Hematopoietic multipotent progenitor cell treated with erythropoietin and hydrocortisone succinate and interleukin-3 and kit ligand, for 4 days (in vitro differentiated cells): ENCODE measurements around the gene GALNT9.

Experiments used
- DNase-seq: peaks from one replicate; pipeline ENCODE4 v3.0.0-alpha.2; 2015

The GALNT9 gene

GRCh38 chr12:132343294-132344004 is 14.1 kb upstream of the GALNT9 start:
- DNase-seq, result no peak

- DNase-seq, result peak; percentile 50
Observed at GRCh38 chr12:132342251-132343227, 13.2 kb upstream of the GALNT9 start.

GRCh38 chr12:132341318-132342050 is 12.1 kb upstream of the GALNT9 start:
- no peak for DNase-seq

- no peak for DNase-seq
Observed at GRCh38 chr12:132340266-132341035, 11.1 kb upstream of the GALNT9 start.

- DNase-seq, result no peak
Observed at GRCh38 chr12:132339856-132340255, 10.5 kb upstream of the GALNT9 start.

- DNase-seq, result no peak
Observed at GRCh38 chr12:132338781-132339180, 9.4 kb upstream of the GALNT9 start.

- no peak for DNase-seq
Observed at GRCh38 chr12:132338311-132338710, 8.9 kb upstream of the GALNT9 start.

- DNase-seq, result no peak
Observed at GRCh38 chr12:132337557-132337956, 8.2 kb upstream of the GALNT9 start.

GRCh38 chr12:132336451-132337413 is 7.3 kb upstream of the GALNT9 start:
- DNase-seq, result no peak

- DNase-seq, result no peak
Observed at GRCh38 chr12:132335179-132335756, 5.9 kb upstream of the GALNT9 start.

- DNase-seq, result no peak
Observed at GRCh38 chr12:132333766-132334165, 4.4 kb upstream of the GALNT9 start.

GRCh38 chr12:132333273-132333672 is 3.9 kb upstream of the GALNT9 start:
- no peak for DNase-seq

GRCh38 chr12:132330549-132330881 is 1.1 kb upstream of the GALNT9 start:
- no peak for DNase-seq

GRCh38 chr12:132329720-132330548 is 545 bp upstream of the GALNT9 start:
- DNase-seq, result no peak

- no peak for DNase-seq
Observed at GRCh38 chr12:132328282-132329029, 933 bp downstream of the GALNT9 start.

GRCh38 chr12:132327336-132328171 is 1.8 kb downstream of the GALNT9 start:
- DNase-seq, result peak; percentile 25

GRCh38 chr12:132326646-132327045 is 2.7 kb downstream of the GALNT9 start:
- DNase-seq, result no peak

- DNase-seq, result no peak
Observed at GRCh38 chr12:132325733-132326130, 3.7 kb downstream of the GALNT9 start.
